Smooth muscle cell (in vitro differentiated cells): ENCODE data around the gene ADCK1. TPM values are rescaled to one million over a fixed set of nuclear protein-coding genes. Genes with fewer than 3 reads are reported as not detected.

Experiments used
- DNase-seq: peaks from one replicate; lab custom pipeline; 2025; ENCODE audit not compliant: unreplicated experiment; lab: John Stamatoyannopoulos, UW
- H2AFZ ChIP-seq: fragments of 200-600 bp; sonication (generic); 2 replicates; pipeline ENCODE4 v1.6.0; 2016; ENCODE audit warnings: antibody characterized with exemption, low read depth, mild to moderate bottlenecking
- H3F3A ChIP-seq: fragments of 200-600 bp; sonication (generic); 2 replicates; pipeline ENCODE4 v1.6.0; 2017; ENCODE audit warnings: antibody characterized with exemption, low read depth
- H3K27ac ChIP-seq: fragments of 200-600 bp; sonication (generic); 2 replicates; pipeline ENCODE4 v1.5.1; 2016; ENCODE audit warnings: low read depth, mild to moderate bottlenecking
- H3K27me3 ChIP-seq: fragments of 200-600 bp; sonication (generic); 2 replicates; pipeline ENCODE4 v1.6.1; 2016; ENCODE audit warnings: low read depth, mild to moderate bottlenecking
- H3K36me3 ChIP-seq: fragments of 200-600 bp; sonication (generic); 2 replicates; pipeline ENCODE4 v1.5.1; 2016; ENCODE audit warnings: low read depth
- H3K4me1 ChIP-seq: fragments of 200-600 bp; sonication (generic); 2 replicates; pipeline ENCODE4 v1.5.1; 2016; ENCODE audit warnings: low read depth
- H3K4me2 ChIP-seq: fragments of 200-600 bp; sonication (generic); 2 replicates; pipeline ENCODE4 v1.6.0; 2016; ENCODE audit warnings: mild to moderate bottlenecking
- H3K4me3 ChIP-seq: fragments of 200-600 bp; sonication (generic); 2 replicates; pipeline ENCODE4 v1.5.1; 2016; ENCODE audit warnings: mild to moderate bottlenecking
- H3K79me2 ChIP-seq: fragments of 200-600 bp; sonication (generic); 2 replicates; pipeline ENCODE4 v1.6.0; 2016; ENCODE audit warnings: low read depth, mild to moderate bottlenecking
- H3K9ac ChIP-seq: fragments of 200-600 bp; sonication (generic); 2 replicates; pipeline ENCODE4 v1.6.0; 2016; ENCODE audit warnings: low read depth
- H3K9me3 ChIP-seq: fragments of 200-600 bp; sonication (generic); replicated peaks from 2 replicates; pipeline ENCODE4 v1.5.1; 2016; ENCODE audit warnings: low read depth
- H4K20me1 ChIP-seq: fragments of 200-600 bp; sonication (generic); 2 replicates; pipeline ENCODE4 v1.6.0; 2016; ENCODE audit warnings: low read depth
- WGBS: methylation state at CpG from one replicate; pipeline ENCODE4 v1.1.7; 2016; ENCODE audit warnings: low lambda C conversion rate; 5-methylcytosine and 5-hydroxymethylcytosine counted together
- polyA plus RNA-seq: library from polyadenylated mRNA; unstranded; fragments of >200 nt; fragmentation: Nextera tagmentation; extraction: Ambion mirVana; gene quantifications from 2 replicates; pipeline ENCODE4 v1.2.1, GENCODE V29; 2016
- total RNA-seq: library from RNA; depleted of rRNA; stranded (reverse); fragments of >200 nt; gene quantifications from 2 replicates; pipeline ENCODE4 v1.2.3, GENCODE V29; 2014
- TF ChIP-seq, protein P1 (sequence below): fragments of 200-600 bp; sonication (generic); IDR thresholded peaks from 2 replicates; pipeline ENCODE4 v1.5.1; 2017; ENCODE audit warnings: borderline replicate concordance, mild to moderate bottlenecking, antibody characterized with exemption; ENCODE audit not compliant: insufficient read depth, poor library complexity, severe bottlenecking

The ADCK1 gene
- total and polyA plus RNA-seq, 2 experiments from 2014 or later = 4.2 to 5.1 TPM

GRCh38 chr14:77866932-77867331 is 67.0 kb downstream of the ADCK1 start:
- Histone ChIP-seq H3K9me3 (no peaks in the 10 kb centered on the region), H3F3A (no peaks in the 10 kb centered on the region), H2AFZ (no peak overlapping the region), H3K27me3 (no peaks in the 10 kb centered on the region), H3K79me2 (no peaks in the 10 kb centered on the region), H3K36me3 (no peaks in the 10 kb centered on the region), H3K4me3 (no peak overlapping the region), H4K20me1 (no peaks in the 10 kb centered on the region), H3K9ac (no peak overlapping the region), H3K4me2 (no peak overlapping the region), H3K27ac (no peak overlapping the region), H3K4me1 (no peaks in the 10 kb centered on the region)
- TF ChIP-seq, protein P1, sequence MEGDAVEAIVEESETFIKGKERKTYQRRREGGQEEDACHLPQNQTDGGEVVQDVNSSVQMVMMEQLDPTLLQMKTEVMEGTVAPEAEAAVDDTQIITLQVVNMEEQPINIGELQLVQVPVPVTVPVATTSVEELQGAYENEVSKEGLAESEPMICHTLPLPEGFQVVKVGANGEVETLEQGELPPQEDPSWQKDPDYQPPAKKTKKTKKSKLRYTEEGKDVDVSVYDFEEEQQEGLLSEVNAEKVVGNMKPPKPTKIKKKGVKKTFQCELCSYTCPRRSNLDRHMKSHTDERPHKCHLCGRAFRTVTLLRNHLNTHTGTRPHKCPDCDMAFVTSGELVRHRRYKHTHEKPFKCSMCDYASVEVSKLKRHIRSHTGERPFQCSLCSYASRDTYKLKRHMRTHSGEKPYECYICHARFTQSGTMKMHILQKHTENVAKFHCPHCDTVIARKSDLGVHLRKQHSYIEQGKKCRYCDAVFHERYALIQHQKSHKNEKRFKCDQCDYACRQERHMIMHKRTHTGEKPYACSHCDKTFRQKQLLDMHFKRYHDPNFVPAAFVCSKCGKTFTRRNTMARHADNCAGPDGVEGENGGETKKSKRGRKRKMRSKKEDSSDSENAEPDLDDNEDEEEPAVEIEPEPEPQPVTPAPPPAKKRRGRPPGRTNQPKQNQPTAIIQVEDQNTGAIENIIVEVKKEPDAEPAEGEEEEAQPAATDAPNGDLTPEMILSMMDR = no peak
- 97% methylated on average over 3 of the region's 3 CpGs for WGBS
- DNase-seq = no peak

GRCh38 chr14:77867476-77867875 is 67.6 kb downstream of the ADCK1 start:
- Histone ChIP-seq H3K9ac (no peak overlapping the region), H3K4me3 (no peak overlapping the region), H2AFZ (no peak overlapping the region), H3K27ac (no peak overlapping the region), H3K79me2 (no peaks in the 10 kb centered on the region), H3K4me1 (no peaks in the 10 kb centered on the region), H3K36me3 (no peaks in the 10 kb centered on the region), H3K4me2 (no peak overlapping the region), H4K20me1 (no peaks in the 10 kb centered on the region), H3F3A (no peaks in the 10 kb centered on the region), H3K27me3 (no peaks in the 10 kb centered on the region), H3K9me3 (no peaks in the 10 kb centered on the region)
- WGBS = 88% methylated on average over 7 of the region's 7 CpGs
- no peak for DNase-seq
- TF ChIP-seq, protein P1 = no peak

- no peaks in the 10 kb centered on the region for H3K79me2 ChIP-seq
- H3K4me2 ChIP-seq = no peak overlapping the region
- whole genome bisulfite sequencing = 88% methylated on average over 13 of the region's 13 CpGs
- no peak overlapping the region for H3K27ac ChIP-seq
- TF ChIP-seq, protein P1 = no peak
- H3K4me1 ChIP-seq = no peaks in the 10 kb centered on the region
- no peaks in the 10 kb centered on the region for H4K20me1 ChIP-seq
- DNase-seq = no peak
- H2AFZ ChIP-seq = no peak overlapping the region
- no peaks in the 10 kb centered on the region for H3K9me3 ChIP-seq
- no peak overlapping the region for H3K4me3 ChIP-seq
- H3K9ac ChIP-seq = no peak overlapping the region
- no peaks in the 10 kb centered on the region for H3K36me3 ChIP-seq
- no peaks in the 10 kb centered on the region for H3K27me3 ChIP-seq
- no peaks in the 10 kb centered on the region for H3F3A ChIP-seq
These were observed 68.8 kb downstream of the ADCK1 start for GRCh38 chr14:77868552-77869285.

GRCh38 chr14:77869340-77869739 is 69.4 kb downstream of the ADCK1 start:
- Histone ChIP-seq H3K36me3 (no peaks in the 10 kb centered on the region), H4K20me1 (no peaks in the 10 kb centered on the region), H3K4me2 (no peak overlapping the region), H3K27me3 (no peaks in the 10 kb centered on the region), H3K9ac (no peak overlapping the region), H3K4me3 (no peak overlapping the region), H3F3A (no peaks in the 10 kb centered on the region), H3K79me2 (no peaks in the 10 kb centered on the region), H3K4me1 (no peaks in the 10 kb centered on the region), H2AFZ (no peak overlapping the region), H3K9me3 (no peaks in the 10 kb centered on the region), H3K27ac (no peak overlapping the region)
- DNase-seq = no peak
- TF ChIP-seq, protein P1 = no peak
